CD1c-positive myeloid dendritic cell (primary cell): Measurements from ENCODE around the gene ZNF622.
"Not testable (repeated sequence)": the region's sequence is repeated elsewhere in the genome, so short reads cannot be mapped to it uniquely, and the experiment has no call there.

ENCODE experiments used
- DNase-seq: peaks from one replicate; pipeline ENCODE4 v3.0.0-alpha.2; 2016; ENCODE audit errors: extremely low spot score

The ZNF622 gene

DNA sequence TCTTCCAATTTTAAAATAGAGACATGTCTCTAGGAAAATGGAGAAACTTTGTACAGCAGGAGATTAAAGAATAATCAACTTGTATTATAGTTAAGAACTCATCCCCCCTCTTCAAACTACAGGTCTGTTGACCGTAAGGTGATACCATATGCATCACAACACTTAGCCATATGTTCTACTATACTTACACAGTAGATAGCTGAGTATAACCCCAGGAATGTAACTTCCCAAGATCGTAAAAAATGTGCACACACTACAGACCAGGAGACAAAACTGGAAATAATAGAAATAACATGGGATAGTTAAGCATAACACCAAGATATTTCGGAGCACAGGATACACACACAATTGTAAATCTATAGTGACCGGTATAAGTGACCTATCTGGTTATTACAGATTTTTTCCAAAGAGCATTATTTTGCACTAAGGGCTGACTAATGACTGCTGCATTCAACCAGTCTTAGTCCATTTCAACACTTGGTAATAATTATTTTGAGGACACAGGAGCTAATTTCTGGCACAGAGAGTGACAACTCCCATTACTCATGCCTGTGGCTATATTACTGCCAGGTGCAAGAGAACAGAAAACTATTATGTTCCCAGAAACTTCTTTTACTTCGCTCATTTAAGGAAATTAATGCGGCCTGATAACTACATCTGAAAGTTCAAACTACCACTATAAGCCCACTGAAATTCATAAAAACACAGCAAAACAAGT, 15.4 kb upstream of the ZNF622 start:
- no peak for DNase-seq

DNA sequence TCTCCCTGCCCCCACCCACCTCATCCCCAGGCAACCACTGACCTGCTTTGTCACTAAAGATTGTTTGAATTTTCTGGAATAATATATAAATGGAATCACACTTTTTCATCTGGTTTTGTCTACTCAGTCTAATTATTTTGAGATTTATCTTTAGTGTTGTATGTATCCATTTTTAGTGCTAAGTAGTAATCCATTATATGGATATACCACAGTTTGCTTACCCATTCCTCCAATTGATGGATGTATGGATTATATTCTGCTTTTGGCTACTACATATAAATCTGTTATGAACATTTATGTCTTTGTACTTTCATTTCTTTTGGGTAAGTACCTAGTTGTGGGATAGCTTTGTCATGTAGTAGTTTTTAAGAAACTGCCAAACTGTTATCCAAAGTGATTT, 14.5 kb upstream of the ZNF622 start:
- DNase-seq = no peak

DNA sequence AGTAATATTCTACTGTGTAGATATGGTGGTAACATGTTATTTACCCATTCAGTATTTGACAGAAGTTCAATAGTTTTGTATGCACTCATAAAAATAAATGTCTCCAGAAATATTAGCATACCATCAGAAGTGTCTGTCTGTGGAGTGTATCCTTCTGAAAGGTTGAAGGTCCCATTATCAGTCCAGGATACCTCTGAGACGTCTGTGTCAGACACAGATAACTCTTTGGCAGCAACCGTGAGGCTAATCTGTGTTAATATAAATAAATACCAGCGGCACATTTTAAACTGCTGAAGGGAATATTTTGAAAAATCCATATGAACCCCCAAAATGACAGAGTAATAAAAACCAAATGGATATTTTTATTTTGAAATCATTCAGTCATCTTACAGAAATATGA, 11.9 kb upstream of the ZNF622 start:
- DNase-seq = no peak

DNA sequence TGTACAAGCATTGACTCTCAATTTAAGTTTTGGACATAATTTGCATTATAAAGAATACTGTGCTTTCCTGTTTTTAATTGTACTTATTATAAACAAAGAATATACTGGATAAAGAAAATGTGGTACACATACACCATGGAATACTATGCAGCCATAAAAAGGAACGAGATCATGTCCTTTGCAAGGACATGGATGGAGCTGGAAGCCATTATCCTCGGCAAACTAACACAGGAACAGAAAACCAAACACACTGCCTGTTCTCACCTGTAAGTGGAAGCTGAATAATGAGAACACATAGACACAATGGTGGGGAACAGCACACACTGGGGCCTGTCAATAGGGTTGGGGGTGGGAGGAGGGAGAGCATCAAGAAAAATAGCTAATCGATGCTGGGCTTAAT, 10.8 kb upstream of the ZNF622 start:
- DNase-seq = not testable (repeated sequence)

DNA sequence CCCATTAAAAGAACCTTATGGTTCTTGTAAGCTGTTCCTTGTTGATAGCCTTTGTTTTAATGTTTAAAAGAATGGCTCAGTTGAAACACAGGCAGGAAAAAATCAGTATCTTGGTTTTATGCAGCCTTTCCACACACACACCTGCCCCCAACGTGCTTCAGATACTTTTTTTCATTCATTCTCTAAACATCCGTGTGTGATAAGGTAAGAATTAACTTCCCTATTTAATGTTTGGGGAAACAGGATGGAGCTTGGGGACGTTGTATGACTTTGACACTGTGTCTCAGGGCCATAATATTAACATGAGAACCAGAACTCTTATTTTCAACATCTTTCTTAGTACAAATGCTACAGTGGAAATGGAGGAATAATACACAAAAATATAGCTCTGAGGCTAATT, 5.8 kb upstream of the ZNF622 start:
- no peak for DNase-seq

DNA sequence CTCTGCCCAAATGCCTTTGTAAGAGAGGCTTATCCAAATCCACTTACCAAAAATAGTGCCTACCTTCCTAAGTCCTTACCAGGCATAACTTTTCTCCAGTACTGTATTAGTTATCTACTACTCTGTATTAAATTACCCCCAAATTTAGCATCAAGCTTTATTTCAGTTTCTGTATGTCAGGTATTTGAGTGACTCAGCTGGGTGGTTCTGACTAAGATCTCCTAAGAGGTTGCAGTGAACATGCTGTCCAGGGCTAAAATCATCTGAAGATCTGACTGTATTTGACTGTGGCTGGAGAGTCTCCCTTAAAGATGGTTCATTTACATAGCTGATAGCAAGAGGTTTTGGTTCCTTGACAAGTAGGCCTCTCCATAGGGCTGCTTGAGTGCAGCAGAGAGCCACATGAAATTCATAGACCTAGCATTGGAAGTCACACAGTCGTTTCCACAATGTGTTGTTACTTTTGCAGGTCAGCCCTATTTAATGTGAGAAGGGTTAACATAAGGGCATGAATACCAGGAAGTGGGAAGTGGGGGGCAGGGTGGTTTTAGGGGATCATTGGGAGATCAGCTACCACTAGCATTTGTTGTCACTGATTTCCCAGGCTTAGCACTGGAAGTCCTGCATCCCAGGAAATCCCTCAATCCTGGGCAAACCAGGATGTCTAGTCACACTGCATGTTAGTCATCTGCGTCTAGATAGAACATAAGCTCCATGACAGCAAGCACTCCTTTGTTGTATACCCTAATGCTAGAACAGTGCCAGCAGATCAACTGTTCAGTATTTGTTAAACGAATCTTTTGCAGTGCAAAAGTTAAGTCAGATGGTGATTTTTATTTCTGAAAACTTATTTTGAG, 2.0 kb upstream of the ZNF622 start:
- DNase-seq = peak; percentile 7

DNA sequence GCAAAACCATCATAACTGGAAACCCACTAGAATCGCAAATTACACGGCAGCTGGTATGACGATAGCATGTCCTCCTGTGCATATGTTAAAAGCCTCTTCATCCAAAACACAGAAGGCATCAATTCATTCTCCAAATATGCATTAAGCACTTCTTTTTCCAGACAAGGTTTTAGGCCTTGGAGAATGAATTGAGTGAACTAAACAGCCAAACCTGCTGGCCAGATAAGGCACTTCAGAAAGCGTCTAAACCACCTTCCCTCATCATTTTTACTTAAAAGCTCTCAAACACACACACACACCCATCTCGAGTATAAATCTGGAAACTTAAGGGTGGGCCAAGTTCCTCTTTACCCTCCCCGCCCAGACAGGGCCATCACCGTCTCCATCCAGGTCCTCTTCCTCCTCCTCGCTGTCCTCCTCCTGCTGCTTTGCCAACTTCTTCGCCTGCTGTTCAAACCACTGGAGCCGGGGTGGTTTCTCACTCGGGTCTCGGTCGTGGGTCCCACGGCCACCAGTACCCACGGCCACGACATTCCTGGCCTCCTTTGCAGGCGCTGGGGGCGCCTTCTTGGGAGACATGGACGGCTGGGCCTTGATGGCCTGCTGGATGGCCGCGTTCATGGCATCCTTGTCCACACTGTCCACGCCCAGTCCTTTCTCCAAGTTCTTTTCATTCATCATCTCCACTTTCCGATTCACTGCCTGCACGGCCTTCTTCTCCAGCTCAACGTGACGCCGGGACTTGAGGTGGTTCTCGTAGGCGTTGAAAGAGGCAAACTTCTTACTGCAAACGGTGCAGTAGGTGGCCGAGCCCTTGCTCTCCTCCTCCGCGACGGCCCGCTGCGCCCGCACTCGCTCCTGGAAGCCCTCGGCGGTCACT, 696 bp downstream of the ZNF622 start:
- peak; percentile 41 for DNase-seq

DNA sequence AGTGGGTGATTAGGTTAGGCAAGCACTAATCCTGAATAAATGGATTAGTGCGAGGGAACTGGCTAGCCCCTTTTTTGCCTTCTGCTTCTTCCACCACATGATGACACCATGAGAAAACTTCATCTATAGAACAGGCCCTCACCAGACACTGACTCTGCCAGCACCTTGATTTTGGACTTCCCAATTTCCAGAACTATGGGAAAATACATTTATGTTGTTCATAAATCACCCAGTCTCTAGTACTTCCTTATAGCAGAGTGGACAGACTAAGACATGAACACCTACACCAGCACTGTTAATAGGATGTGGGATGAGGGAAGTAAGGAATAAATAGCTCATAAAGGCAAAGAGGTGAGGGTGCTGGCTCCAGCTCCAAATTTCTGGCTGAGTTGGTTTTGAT, 1.4 kb downstream of the ZNF622 start:
- peak; percentile 26 for DNase-seq

DNA sequence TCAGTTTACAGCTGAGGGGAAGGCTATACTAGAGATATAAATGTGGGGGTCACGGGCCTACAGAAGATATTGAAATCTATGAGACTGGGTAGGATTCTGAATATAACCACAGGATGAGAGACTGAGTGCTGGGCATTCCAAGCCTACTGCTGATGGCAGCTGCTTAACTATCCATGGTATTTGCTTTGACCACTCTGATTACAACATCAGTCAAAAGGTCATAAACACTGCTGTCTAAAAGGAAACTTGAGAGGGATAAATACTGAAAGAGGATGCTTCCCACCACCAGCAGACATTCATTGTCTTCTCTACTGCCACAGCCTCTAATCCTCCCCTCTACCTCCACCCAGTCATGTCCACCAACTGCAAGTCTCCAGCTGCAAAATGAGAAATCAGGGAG, 3.8 kb downstream of the ZNF622 start:
- DNase-seq = no peak

DNA sequence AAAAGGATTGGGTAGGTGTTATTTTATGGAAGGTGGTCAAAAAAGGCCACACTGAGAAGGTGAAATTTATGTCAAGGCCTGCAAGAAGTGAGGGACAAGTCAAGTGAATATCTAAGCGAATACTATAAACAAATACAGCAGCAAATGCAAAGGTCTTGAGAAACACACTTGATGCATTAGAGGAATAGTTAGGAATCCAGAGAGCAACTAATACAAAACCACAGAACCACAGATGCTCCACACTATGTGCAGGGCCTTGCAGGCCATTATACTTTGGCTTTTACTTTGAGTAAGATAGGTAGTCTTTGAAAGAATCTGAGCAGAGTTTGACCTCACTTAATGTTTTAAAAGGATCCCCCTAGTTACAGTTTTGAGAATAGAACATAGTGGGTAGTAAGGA, 4.6 kb downstream of the ZNF622 start:
- DNase-seq = no peak

DNA sequence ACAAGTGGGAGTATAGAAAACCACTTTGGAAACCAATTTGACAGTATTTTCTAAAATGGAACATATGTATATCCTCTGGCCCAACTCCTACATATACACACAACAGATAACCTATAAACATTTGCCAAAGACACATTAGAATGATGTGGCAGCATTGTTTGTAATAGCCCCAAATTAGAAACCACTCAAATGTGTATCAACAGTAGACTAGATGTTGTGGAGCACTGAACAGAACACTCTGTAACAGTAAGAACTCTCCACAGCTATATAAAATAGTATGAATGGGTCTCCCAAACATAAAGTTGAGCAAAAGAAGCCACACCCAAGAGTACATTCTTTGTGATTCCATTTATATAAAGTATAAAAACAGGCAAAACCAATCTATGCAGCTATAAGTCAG, 6.1 kb downstream of the ZNF622 start:
- DNase-seq = no peak

DNA sequence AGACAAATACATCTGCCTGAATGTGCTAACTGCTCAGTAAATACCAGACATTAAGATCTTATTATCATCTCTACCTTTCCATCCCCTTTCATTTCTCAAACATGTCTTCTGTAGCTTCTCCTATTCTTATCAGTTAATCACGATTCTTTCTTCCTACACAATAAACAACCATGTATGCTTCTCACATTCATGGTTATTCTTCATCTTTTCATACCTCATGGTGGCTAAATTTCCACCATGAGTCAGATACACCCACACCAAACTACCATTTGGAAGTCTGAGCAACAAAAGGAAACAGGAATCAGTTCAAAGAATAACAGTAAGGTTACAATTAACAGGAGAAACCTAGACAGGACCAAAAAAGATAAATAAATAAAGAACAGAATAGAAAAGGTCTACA, 7.7 kb downstream of the ZNF622 start:
- DNase-seq = no peak

DNA sequence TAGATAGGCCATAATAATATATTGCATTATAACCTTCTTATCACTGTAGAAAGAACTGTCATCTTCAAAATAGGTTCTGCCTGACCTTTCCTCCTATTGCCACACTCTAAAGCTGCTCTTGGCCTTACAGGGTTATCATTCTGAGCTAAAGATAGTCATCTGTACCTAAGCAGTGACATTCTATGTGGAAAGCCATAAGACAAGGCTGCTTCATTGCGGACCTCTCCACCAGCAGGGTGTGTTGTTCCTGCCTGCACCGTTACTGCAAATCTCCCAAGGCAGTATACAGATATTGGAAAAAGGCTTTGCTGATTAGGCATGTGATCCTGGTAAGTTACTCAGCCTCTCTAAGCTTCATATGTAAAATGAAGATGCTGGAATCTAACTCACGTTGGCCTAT, 8.1 kb downstream of the ZNF622 start:
- no peak for DNase-seq

DNA sequence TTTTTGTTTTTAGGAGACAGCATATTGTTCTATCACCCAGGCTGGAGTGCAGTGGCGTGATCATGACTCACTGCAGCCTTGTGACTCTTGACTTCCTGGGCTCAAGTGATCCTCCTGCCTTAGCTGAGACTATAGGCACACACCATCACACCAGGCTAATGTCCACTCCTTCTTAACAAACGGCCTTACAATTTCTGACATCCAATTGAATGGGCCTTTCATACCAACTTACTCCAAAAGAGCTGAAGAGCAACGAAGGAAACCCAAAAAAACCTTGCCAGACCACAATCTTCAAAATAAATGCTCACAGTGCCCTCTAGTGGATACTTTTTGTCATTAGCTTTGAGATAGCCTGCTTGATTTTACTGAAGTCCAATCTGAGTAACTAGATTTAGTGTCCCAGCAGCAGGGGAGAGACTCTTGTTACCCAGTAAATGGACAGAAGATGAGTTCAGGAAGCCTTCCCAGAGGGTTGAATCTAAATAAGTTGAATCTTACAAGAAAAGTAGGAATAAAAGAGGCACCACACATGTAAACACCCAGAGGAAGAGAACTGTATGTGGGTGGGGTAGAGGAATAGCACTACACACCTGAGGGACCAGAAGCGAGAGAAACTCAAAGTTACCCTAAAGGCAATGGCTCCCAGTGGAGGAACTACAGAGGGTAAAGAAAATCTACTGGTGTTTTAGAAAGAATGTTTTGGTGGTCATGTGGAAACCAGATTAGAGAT, 9.3 kb downstream of the ZNF622 start:
- peak; percentile 78 for DNase-seq

DNA sequence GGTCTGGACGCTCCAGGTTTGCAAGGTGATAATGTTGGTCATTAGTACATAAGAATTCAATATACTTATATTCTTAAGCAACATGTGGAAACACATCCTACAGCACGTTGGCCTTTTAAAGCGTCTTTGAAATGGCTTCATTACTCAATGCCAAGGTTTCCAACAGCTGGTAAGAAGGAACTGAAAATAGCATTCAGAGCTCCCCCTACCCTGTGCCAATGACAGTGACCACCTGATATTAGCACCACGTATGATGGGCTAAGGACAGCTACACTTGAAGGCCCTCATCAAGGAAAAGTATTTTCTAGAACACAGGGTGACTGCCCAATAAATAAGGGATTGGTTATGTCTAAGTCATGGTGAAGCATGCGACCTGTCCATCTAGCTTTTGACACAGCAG, 9.9 kb downstream of the ZNF622 start:
- DNase-seq = peak; percentile 70

DNA sequence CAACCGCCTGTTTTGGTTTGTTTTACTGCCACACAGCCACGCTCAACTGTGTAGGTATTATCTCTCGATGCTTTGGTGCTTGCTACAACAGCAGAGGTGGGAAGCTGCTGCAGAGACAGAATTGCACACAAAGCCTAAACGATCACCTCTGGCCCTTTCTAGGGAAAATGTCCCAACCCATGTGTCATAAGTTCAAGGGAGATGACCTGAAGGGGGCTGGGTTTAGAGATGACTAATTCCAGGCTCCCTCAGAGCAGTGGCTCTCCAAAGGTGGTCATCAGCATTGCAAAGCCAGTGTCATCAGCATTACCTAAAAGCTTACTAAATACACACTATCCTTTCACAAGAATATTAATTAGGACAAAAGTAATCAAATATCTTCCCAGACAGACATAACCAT, 10.9 kb downstream of the ZNF622 start:
- peak; percentile 17 for DNase-seq

DNA sequence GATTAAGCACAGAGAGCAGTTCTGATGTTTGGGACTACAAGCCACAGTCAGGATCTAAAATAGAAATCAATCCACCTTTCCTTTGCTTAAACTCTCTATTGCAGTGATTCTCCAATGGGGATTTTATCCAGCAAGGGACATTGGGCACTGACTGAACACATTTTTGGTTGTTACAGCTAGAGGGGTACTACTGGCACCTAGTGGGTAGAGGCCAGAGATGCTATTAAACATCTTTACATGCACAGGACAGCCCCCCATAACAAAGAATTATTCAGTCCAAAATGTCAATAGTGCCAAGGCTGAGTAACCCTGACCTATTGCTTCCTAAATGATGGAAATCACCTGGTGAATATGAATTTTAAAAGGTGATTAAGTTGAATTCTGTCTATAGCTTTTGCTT, 12.0 kb downstream of the ZNF622 start:
- DNase-seq = no peak

DNA sequence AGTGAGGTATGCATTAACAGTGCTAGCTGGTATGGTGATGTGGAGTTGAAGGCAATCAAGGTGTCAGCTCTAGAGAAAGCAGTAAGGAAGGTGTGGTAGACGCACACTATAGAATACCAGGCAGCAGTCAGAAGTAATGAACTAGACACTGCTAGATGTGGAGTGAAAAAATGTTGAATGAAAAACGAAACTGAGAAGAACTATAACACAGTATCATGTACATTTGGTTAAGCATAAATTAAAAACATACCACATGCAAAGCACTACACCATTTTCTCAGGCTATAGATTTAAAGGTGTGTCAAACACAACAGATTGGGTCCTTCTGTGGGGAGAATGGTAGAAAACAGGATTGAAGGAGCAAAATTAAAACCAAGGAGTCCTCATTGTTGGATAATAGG, 15.4 kb downstream of the ZNF622 start:
- no peak for DNase-seq

DNA sequence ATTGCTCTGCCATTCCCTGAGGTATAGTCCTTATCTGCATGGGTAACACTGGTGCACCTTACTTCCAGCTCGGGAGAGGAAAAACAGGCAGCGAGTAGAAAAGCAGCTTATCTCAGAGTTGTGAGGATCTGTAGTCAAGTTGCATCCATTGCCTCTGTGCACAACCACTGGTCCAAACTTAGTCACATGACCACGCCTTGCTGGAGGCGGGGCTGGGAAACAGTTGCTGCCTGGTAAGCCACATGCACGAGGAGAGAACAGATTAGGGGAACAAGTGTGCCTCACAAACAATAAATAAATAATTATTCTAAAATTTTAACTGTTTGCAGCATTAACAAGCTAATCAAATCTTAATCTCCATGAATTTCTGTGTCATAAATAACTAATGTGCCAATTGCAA, 18.6 kb downstream of the ZNF622 start:
- no peak for DNase-seq

DNA sequence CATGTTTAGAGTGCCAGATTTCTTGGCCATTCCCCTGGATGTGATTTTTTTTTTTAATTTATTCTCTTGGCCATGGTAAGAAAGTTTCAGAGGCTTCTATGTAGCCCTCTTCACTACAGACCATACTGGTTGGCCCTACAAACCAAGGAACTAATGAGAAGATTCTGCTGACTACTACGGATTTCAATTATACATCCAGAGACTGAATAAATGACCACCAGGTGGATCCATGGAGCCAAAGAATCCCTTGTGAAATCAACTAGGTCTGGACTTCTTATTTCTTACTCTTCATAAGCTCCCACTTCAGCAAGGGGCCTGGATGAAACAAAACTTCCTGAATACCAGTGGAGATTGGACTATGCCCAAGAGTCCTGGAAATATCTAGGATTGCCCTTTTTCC, 27.6 kb downstream of the ZNF622 start:
- no peak for DNase-seq

DNA sequence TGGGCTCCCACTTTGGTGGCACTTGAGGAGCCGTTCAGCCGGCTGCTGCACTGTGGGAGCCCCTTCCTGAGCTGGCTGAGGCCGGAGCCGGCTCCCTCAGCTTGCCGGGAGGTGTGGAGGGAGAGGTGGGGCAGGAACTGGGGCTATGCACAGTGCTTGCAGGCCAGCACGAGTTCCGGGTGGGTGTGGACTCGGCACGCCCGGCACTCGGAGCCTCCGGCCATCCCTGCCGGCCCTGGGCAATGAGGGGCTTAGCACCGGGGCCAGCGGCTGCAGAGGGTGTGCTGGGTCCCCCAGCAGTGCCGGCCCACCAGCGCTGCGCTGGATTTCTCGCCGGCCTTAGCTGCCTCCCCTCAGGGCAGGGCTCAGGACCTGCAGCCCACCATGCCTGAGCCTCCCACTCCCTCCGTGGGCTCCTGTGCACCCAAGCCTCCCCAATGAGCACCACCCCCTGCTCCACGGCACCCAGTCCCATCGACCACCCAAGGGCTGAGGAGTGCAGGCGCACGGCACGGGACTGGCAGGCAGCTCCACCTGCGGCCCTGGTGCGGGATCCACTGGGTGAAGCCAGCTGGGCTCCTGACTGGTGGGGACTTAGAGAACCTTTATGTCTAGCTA, 29.4 kb downstream of the ZNF622 start:
- not testable (repeated sequence) for DNase-seq
